Measurements from ENCODE around the gene ADAT3.
"Not testable (repeated sequence)": the region's sequence is repeated elsewhere in the genome, so short reads cannot be mapped to it uniquely, and the experiment has no call there.

DNA sequence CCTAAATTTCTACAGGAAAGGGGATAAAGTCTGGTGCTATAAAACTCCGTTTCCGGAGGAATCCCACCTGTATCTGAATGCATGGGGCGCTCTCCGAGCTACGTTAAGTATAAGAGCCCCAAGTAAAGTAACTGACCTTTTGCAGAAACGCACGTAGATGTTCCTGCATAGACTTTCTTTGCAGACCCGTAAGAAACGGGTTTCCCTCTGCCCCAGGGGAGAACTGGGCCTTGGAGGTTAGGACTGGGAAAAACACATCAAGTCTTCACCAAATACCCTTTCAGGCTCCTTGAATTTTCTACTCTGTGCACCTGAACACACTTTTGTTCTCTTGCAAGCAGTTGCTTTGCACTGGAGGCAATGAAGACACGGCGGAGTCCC lies 29.9 kb upstream of the ADAT3 start:
- TF ChIP-seq, protein P1, sequence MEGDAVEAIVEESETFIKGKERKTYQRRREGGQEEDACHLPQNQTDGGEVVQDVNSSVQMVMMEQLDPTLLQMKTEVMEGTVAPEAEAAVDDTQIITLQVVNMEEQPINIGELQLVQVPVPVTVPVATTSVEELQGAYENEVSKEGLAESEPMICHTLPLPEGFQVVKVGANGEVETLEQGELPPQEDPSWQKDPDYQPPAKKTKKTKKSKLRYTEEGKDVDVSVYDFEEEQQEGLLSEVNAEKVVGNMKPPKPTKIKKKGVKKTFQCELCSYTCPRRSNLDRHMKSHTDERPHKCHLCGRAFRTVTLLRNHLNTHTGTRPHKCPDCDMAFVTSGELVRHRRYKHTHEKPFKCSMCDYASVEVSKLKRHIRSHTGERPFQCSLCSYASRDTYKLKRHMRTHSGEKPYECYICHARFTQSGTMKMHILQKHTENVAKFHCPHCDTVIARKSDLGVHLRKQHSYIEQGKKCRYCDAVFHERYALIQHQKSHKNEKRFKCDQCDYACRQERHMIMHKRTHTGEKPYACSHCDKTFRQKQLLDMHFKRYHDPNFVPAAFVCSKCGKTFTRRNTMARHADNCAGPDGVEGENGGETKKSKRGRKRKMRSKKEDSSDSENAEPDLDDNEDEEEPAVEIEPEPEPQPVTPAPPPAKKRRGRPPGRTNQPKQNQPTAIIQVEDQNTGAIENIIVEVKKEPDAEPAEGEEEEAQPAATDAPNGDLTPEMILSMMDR (IDR thresholded peaks at IDR 0.05; ENCODE audit: low read depth, low read length, poor library complexity, severe bottlenecking): not testable (repeated sequence)
- not testable (repeated sequence) for TF ChIP-seq EZH2phosphoT487 (IDR thresholded peaks at IDR 0.05; ENCODE audit: borderline replicate concordance, low read length)
